Lung (tissue), 12 donors: ENCODE measurements around the gene PRPF18. TPM values are rescaled to one million over a fixed set of nuclear protein-coding genes. Genes with fewer than 3 reads are reported as not detected.

Source experiments
- ATAC-seq: fragments of 200-7000 bp; cut with Tn5 transposase; one replicate; pipeline ENCODE4 v1.9.1; 2020; ENCODE audit warnings: moderate number of reproducible peaks; ENCODE audit not compliant: insufficient read depth, low FRiP score
- DNase-seq, 3 donors: peaks; one replicate each; pipeline ENCODE4 v3.0.0-alpha.2; 2013 to 2017
- H3K27ac ChIP-seq, 2 donors: one replicate each; pipeline ENCODE4 v1.5.1; 2013; ENCODE audit warnings: mild to moderate bottlenecking in 2 of 2, moderate library complexity in 2 of 2, control low read depth in 1 of 2, inconsistent platforms in 1 of 2, low read depth in 1 of 2, low read length in 1 of 2
- H3K27me3 ChIP-seq, 3 donors: one replicate each; pipeline ENCODE4 v1.5.1; 2013; ENCODE audit warnings: low read length in 2 of 3; ENCODE audit not compliant: control insufficient read depth in 3 of 3, insufficient read depth in 3 of 3
- H3K36me3 ChIP-seq, 4 donors: one replicate each; pipeline ENCODE4 v1.5.1; 2013; ENCODE audit warnings: low read length in 4 of 4, mild to moderate bottlenecking in 1 of 4, moderate library complexity in 1 of 4; ENCODE audit not compliant: control insufficient read depth in 4 of 4, insufficient read depth in 4 of 4
- H3K4me1 ChIP-seq, 5 donors: one replicate each; pipeline ENCODE4 v1.5.1; 2013; ENCODE audit warnings: low read length in 5 of 5, mild to moderate bottlenecking in 2 of 5, moderate library complexity in 1 of 5; ENCODE audit not compliant: control insufficient read depth in 5 of 5, insufficient read depth in 5 of 5
- H3K4me3 ChIP-seq: one replicate; pipeline ENCODE4 v1.5.1; 2013; ENCODE audit warnings: mild to moderate bottlenecking, control low read depth, moderate library complexity
- H3K9ac ChIP-seq, 2 donors: one replicate each; pipeline ENCODE4 v1.5.1; 2013; ENCODE audit warnings: low read length in 2 of 2, control low read depth in 1 of 2; ENCODE audit not compliant: insufficient read depth in 1 of 2
- H3K9me3 ChIP-seq, 4 donors: one replicate each; pipeline ENCODE4 v1.5.1; 2013; ENCODE audit warnings: low read length in 3 of 4, mild to moderate bottlenecking in 1 of 4, moderate library complexity in 1 of 4; ENCODE audit not compliant: control insufficient read depth in 4 of 4, insufficient read depth in 3 of 4
- CTCF ChIP-seq: IDR thresholded peaks from 2 replicates; pipeline ENCODE4 v1.5.1; 2012; ENCODE audit warnings: mild to moderate bottlenecking; ENCODE audit errors: control extremely low read depth, extremely low read depth
- WGBS, 2 donors: extraction: QIAGEN DNeasy Blood & Tissue Kit; methylation state at CpG; one replicate each; pipeline ENCODE4 v1.1.7; 2013; 5-methylcytosine and 5-hydroxymethylcytosine counted together
- polyA plus RNA-seq, 2 donors: library from polyadenylated mRNA; stranded (reverse); fragments of 200-250 nt; gene quantifications; one replicate each; pipeline ENCODE4 v1.2.1, GENCODE V29; 2013
- total RNA-seq, 2 donors: library from RNA; depleted of rRNA in 1 of 2; stranded (reverse); fragments of >200 nt in 1 of 2; gene quantifications; one replicate each; pipeline ENCODE4 v1.2.1, GENCODE V29; 2014 to 2021
- donor health status: control.
- donor health status: control.
- donor health status: Bipolar disorder and iron deficiency.
- donor health status: healthy.
- donor health status: DM: yes; HTN: yes; CAD: no.

The PRPF18 gene
- total and polyA plus RNA-seq, 4 donors: 10.6 to 39.9 (median 19.3) TPM

- ATAC-seq: no peak
- Histone ChIP-seq H3K27ac (peak overlapping the region in 1 of 2 donors; percentile 56), H3K36me3 (peaks cover 25 to 51% (median 37%) of the 10 kb centered on the region in 4 donors), H3K4me3 (no peak overlapping the region), H3K27me3 (no peaks in the 10 kb centered on the region), H3K4me1 (peaks cover 0 to 36% (median 20%) of the 10 kb centered on the region in 5 donors), H3K9me3 (no peaks in the 10 kb centered on the region), H3K9ac (no peak overlapping the region)
- no peak for TF ChIP-seq CTCF
- 75 to 77% methylated on average over 10 of the region's 10 CpGs for WGBS, 2 donors
- DNase-seq: peak in 2 of 3 donors; percentile 26 to 47
Measured at GRCh38 chr10:13670311-13670710, 83.5 kb downstream of the PRPF18 start.

- Histone ChIP-seq H3K4me3 (no peak overlapping the region), H3K9ac (no peak overlapping the region), H3K27ac (no peak overlapping the region), H3K9me3 (no peaks in the 10 kb centered on the region), H3K27me3 (no peaks in the 10 kb centered on the region), H3K36me3 (peaks cover 16 to 50% (median 30%) of the 10 kb centered on the region in 4 donors), H3K4me1 (peaks cover 0 to 36% (median 20%) of the 10 kb centered on the region in 5 donors)
- 91 to 93% methylated on average over 10 of the region's 10 CpGs for WGBS, 2 donors
- TF ChIP-seq CTCF: no peak
- ATAC-seq (no peak), DNase-seq (peak; percentile 58 to 83 (median 76))
Measured at GRCh38 chr10:13671904-13672303, 85.1 kb downstream of the PRPF18 start.

DNA sequence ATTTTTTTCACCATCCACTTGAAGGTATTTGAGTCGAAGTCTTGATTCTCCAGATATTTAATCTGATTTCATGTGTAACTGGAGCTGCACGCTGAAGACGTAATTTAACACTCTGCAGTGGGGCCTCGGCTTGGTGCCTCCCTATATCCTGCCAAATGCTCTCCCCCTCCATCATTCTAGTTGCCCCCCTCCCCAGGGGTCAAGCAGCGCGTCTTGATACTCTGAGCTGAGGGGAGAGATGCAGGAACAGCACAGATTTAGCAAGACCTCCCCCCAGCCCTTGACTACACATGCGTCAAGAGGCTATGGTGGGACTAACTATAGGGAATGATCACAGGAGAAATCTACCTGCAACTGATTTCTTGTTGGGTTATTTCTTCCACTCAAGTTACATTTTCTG, 85.8 kb downstream of the PRPF18 start:
- 72 to 86% methylated on average over 7 of the region's 7 CpGs for WGBS, 2 donors
- DNase-seq (peak; percentile 84 to 91 (median 89)), ATAC-seq (no peak)
- peaks cover 0 to 36% (median 20%) of the 10 kb centered on the region in 5 donors for H3K4me1 ChIP-seq
- H3K27me3 ChIP-seq: no peaks in the 10 kb centered on the region
- no peak for TF ChIP-seq CTCF
- H3K27ac ChIP-seq: no peak overlapping the region
- H3K9me3 ChIP-seq: no peaks in the 10 kb centered on the region
- no peak overlapping the region for H3K4me3 ChIP-seq
- H3K9ac ChIP-seq: no peak overlapping the region
- peaks cover 10 to 52% (median 29%) of the 10 kb centered on the region in 4 donors for H3K36me3 ChIP-seq

DNA sequence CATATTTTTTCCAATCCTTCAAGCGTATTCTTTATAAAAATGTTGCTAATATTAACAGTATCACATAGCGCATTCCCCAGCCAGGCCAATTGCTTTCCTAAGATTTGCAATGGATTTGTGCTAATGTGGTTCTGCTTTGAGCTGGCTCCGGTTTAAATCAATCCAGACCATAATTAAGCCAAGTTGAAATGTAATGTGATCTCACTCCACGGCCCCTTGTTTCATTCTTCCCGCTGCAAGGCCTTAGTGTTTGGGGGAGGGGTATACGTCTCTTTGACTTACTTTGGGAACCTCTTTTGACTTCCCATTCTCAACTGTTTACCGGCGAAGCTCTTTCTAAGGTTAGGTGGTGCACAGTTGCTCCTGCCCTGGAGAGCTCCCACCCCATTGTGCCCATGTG, 86.4 kb downstream of the PRPF18 start:
- Histone ChIP-seq H3K4me3 (no peak overlapping the region), H3K27ac (no peak overlapping the region), H3K36me3 (peaks cover 6 to 48% (median 25%) of the 10 kb centered on the region in 4 donors), H3K27me3 (no peaks in the 10 kb centered on the region), H3K4me1 (peaks cover 3 to 36% (median 20%) of the 10 kb centered on the region in 5 donors), H3K9me3 (no peaks in the 10 kb centered on the region), H3K9ac (no peak overlapping the region)
- no peak for ATAC-seq
- DNase-seq: peak; percentile 35 to 74 (median 69)
- TF ChIP-seq CTCF: no peak
- WGBS, 2 donors: 85 to 88% methylated on average over 8 of the region's 8 CpGs
